ENCODE data around the gene FLT1. TPM values are rescaled to one million over a fixed set of nuclear protein-coding genes. Genes with fewer than 3 reads are reported as not detected.

FLT1 gene
- total RNA-seq, 1 experiment from 2014 or later: not detected

- Mint-ChIP-seq H3K9me3 (ENCODE audit: low read depth, unreplicated experiment) (peaks cover 7% of the 10 kb centered on the region), H3K27me3 (ENCODE audit: unreplicated experiment) (no peaks in the 10 kb centered on the region), H3K4me1 (ENCODE audit: low read depth, unreplicated experiment) (peaks cover 6% of the 10 kb centered on the region), H3K36me3 (ENCODE audit: insufficient read depth, unreplicated experiment) (no peaks in the 10 kb centered on the region), H3K4me3 (ENCODE audit: low read depth, unreplicated experiment) (no peak overlapping the region), H3K27ac (ENCODE audit: unreplicated experiment) (no peak overlapping the region)
- CTCF ChIA-PET: no interaction called here
- no peak for DNase-seq
- BruUV-seq (replicated peaks): no TSS peak
- TF ChIP-seq CTCF (IDR thresholded peaks at IDR 0.05; ENCODE audit: unreplicated experiment): no peak
- intact Hi-C loops (cut with micrococcal nuclease; ENCODE audit: unreplicated experiment): no loop called here
Measured at GRCh38 chr13:28540612-28541011, 45.7 kb upstream of the FLT1 start.

- no peak overlapping the region for H3K27ac Mint-ChIP-seq (ENCODE audit: unreplicated experiment)
- CTCF ChIA-PET: interaction anchor here (0.6 kb wide), 1 partner anchor 1610 kb away, joined by 5 read pairs; no protein-coding TSS in a partner anchor
- TF ChIP-seq CTCF (IDR thresholded peaks at IDR 0.05; ENCODE audit: unreplicated experiment): no peak
- no TSS peak for BruUV-seq (replicated peaks)
- H3K4me1 Mint-ChIP-seq (ENCODE audit: low read depth, unreplicated experiment): peaks cover 6% of the 10 kb centered on the region
- peaks cover 6% of the 10 kb centered on the region for H3K9me3 Mint-ChIP-seq (ENCODE audit: low read depth, unreplicated experiment)
- H3K27me3 Mint-ChIP-seq (ENCODE audit: unreplicated experiment): no peaks in the 10 kb centered on the region
- H3K36me3 Mint-ChIP-seq (ENCODE audit: insufficient read depth, unreplicated experiment): no peaks in the 10 kb centered on the region
- intact Hi-C loops (cut with micrococcal nuclease; ENCODE audit: unreplicated experiment): no loop called here
- no peak for DNase-seq
- H3K4me3 Mint-ChIP-seq (ENCODE audit: low read depth, unreplicated experiment): no peak overlapping the region
Measured at GRCh38 chr13:28539625-28540286, 44.8 kb upstream of the FLT1 start.

GRCh38 chr13:28538932-28539331, 44.0 kb upstream of the FLT1 start:
- no peak for DNase-seq
- no TSS peak for BruUV-seq (replicated peaks)
- Mint-ChIP-seq H3K4me3 (ENCODE audit: low read depth, unreplicated experiment) (no peak overlapping the region), H3K27ac (ENCODE audit: unreplicated experiment) (no peak overlapping the region), H3K9me3 (ENCODE audit: low read depth, unreplicated experiment) (peaks cover 4% of the 10 kb centered on the region), H3K4me1 (ENCODE audit: low read depth, unreplicated experiment) (peaks cover 6% of the 10 kb centered on the region), H3K36me3 (ENCODE audit: insufficient read depth, unreplicated experiment) (no peaks in the 10 kb centered on the region), H3K27me3 (ENCODE audit: unreplicated experiment) (no peaks in the 10 kb centered on the region)
- no peak for TF ChIP-seq CTCF (IDR thresholded peaks at IDR 0.05; ENCODE audit: unreplicated experiment)
- intact Hi-C loops (cut with micrococcal nuclease; ENCODE audit: unreplicated experiment): no loop called here
- CTCF ChIA-PET: no interaction called here

GRCh38 chr13:28537171-28537570, 42.2 kb upstream of the FLT1 start:
- TF ChIP-seq CTCF (IDR thresholded peaks at IDR 0.05; ENCODE audit: unreplicated experiment): no peak
- BruUV-seq (replicated peaks): no TSS peak
- Mint-ChIP-seq H3K9me3 (ENCODE audit: low read depth, unreplicated experiment) (no peaks in the 10 kb centered on the region), H3K36me3 (ENCODE audit: insufficient read depth, unreplicated experiment) (no peaks in the 10 kb centered on the region), H3K27me3 (ENCODE audit: unreplicated experiment) (no peaks in the 10 kb centered on the region), H3K4me3 (ENCODE audit: low read depth, unreplicated experiment) (no peak overlapping the region), H3K27ac (ENCODE audit: unreplicated experiment) (no peak overlapping the region), H3K4me1 (ENCODE audit: low read depth, unreplicated experiment) (peaks cover 6% of the 10 kb centered on the region)
- DNase-seq: no peak
- intact Hi-C loops (cut with micrococcal nuclease; ENCODE audit: unreplicated experiment): no loop called here
- CTCF ChIA-PET: no interaction called here

All from Calu3 (cell line).